Putamen (tissue), 1 donor: ENCODE data around the gene CSNK1G1.
"Not testable (repeated sequence)": the region's sequence is repeated elsewhere in the genome, so short reads cannot be mapped to it uniquely, and the experiment has no call there.

Experiments used
- DNase-seq: peaks from one replicate; pipeline ENCODE4 v3.0.0-alpha.2; 2016; ENCODE audit warnings: low spot score

CSNK1G1 gene

GRCh38 chr15:64355944-64356709 lies at the start of gene CSNK1G1:
Gene CSNK1G1, minus strand, starts transcription at chr15:64356173. Its CDS starts 55,674 bp downstream, at chr15:64300499.
- peak; percentile 98 for DNase-seq

GRCh38 chr15:64400583-64400982 lies 44.6 kb upstream of the CSNK1G1 start:
- no peak for DNase-seq

- DNase-seq = no peak
Measured at GRCh38 chr15:64398575-64398974, 42.6 kb upstream of the CSNK1G1 start.

GRCh38 chr15:64396789-64397188 lies 40.8 kb upstream of the CSNK1G1 start:
- DNase-seq = no peak

- not testable (repeated sequence) for DNase-seq
Measured at GRCh38 chr15:64392471-64392870, 36.5 kb upstream of the CSNK1G1 start.

- DNase-seq = no peak
Measured at GRCh38 chr15:64389036-64389435, 33.1 kb upstream of the CSNK1G1 start.

- DNase-seq = peak; percentile 93
Measured at GRCh38 chr15:64387562-64388168, 31.7 kb upstream of the CSNK1G1 start, which contains the start of gene TRIP4. Gene TRIP4, plus strand, starts transcription at chr15:64387836. Its CDS starts 28 bp downstream, at chr15:64387864.

GRCh38 chr15:64386291-64386690 lies 30.3 kb upstream of the CSNK1G1 start:
- DNase-seq = no peak

GRCh38 chr15:64383760-64384159 lies 27.8 kb upstream of the CSNK1G1 start:
- no peak for DNase-seq

- peak; percentile 93 for DNase-seq
Measured at GRCh38 chr15:64381000-64381751, 25.2 kb upstream of the CSNK1G1 start, which contains the start of gene PCLAF. Gene PCLAF, minus strand, starts transcription at chr15:64381441. Its CDS starts 70 bp downstream, at chr15:64381371.

GRCh38 chr15:64380130-64380870 lies 24.3 kb upstream of the CSNK1G1 start:
- DNase-seq = not testable (repeated sequence)

- no peak for DNase-seq
Measured at GRCh38 chr15:64379216-64379960, 23.4 kb upstream of the CSNK1G1 start.

GRCh38 chr15:64373360-64373759 lies 17.4 kb upstream of the CSNK1G1 start:
- no peak for DNase-seq

GRCh38 chr15:64371383-64371782 lies 15.4 kb upstream of the CSNK1G1 start:
- not testable (repeated sequence) for DNase-seq

GRCh38 chr15:64369078-64369607 lies 13.2 kb upstream of the CSNK1G1 start:
- no peak for DNase-seq

- DNase-seq = no peak
Measured at GRCh38 chr15:64361259-64361658, 5.3 kb upstream of the CSNK1G1 start.

- no peak for DNase-seq
Measured at GRCh38 chr15:64356710-64357040, 702 bp upstream of the CSNK1G1 start.

- DNase-seq = peak; percentile 10
Measured at GRCh38 chr15:64355348-64355943, 527 bp downstream of the CSNK1G1 start.

GRCh38 chr15:64354688-64355344 lies 1.2 kb downstream of the CSNK1G1 start:
- DNase-seq = no peak

GRCh38 chr15:64351265-64351664 lies 4.7 kb downstream of the CSNK1G1 start:
- no peak for DNase-seq
